Measurements from ENCODE around the gene TGFBR1. TPM values are rescaled to one million over a fixed set of nuclear protein-coding genes. Genes with fewer than 3 reads are reported as not detected.
A peak's percentile ranks its signal among the peaks of the same experiment; 100 is the strongest.

Gene TGFBR1
- total RNA-seq, 1 donor, result 114 TPM

- peaks cover 27% of the 10 kb centered on the region for H3K79me2 ChIP-seq (ENCODE audit: insufficient read depth, low read length)
- no peaks in the 10 kb centered on the region for H3K36me3 ChIP-seq (ENCODE audit: insufficient read depth, low read length)
- no peak overlapping the region for H3K27ac ChIP-seq (ENCODE audit: low read depth, low read length)
- DNase-seq (ENCODE audit: insufficient read length, low spot score, missing footprints), result peak; percentile 65
- peak overlapping the region; percentile 87 for H3K4me3 ChIP-seq (ENCODE audit: insufficient read depth, low read length)
- H3K4me2 ChIP-seq (ENCODE audit: insufficient read depth, low read length), result peak overlapping the region; percentile 88
- TF ChIP-seq CTCF (IDR thresholded peaks at IDR 0.05; ENCODE audit: extremely low read depth, low read depth, low read length), result no peak
- H3K27me3 ChIP-seq (ENCODE audit: insufficient read depth, low read length), result no peaks in the 10 kb centered on the region
- H4K20me1 ChIP-seq (ENCODE audit: insufficient read depth, low read length), result peaks cover 24% of the 10 kb centered on the region
- H3K4me1 ChIP-seq (ENCODE audit: insufficient read depth, low read length), result peaks cover 32% of the 10 kb centered on the region
- no peak overlapping the region for H2AFZ ChIP-seq (ENCODE audit: low read length)
- no peaks in the 10 kb centered on the region for H3K9me3 ChIP-seq (ENCODE audit: low read depth, low read length)
Observed at GRCh38 chr9:99103054-99103895, 1.6 kb upstream of the TGFBR1 start.

DNA sequence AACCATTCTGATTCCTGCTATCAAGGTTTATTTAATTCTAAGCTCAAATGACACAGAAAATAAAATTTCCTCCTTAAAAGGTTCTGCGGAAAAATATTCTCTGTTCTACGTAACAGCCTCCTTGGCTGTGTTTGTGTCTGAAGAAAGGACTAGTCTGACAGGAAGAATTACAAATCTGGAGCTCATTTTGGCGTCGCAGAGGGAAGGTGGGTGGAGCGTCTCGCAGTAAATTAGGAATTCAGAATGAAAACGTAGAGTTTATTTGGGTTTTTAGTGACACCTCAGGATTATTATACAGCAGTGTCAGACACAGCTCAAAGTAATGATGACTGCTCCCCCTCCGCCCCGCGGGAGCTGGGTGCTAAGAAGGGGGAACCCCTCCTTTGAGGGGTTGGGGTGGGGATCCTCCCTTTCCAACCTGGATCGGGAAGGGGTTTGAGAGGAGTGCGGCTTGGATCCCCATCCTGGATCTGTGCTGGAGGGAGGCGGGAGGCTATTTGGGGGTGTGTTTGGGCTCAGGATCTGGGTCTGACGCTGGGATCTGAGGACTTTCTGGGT lies 933 bp upstream of the TGFBR1 start:
- H3K27ac ChIP-seq (ENCODE audit: low read depth, low read length), result peak overlapping the region; percentile 74
- H3K27me3 ChIP-seq (ENCODE audit: insufficient read depth, low read length), result no peaks in the 10 kb centered on the region
- H2AFZ ChIP-seq (ENCODE audit: low read length), result peak overlapping the region; percentile 76
- H3K4me1 ChIP-seq (ENCODE audit: insufficient read depth, low read length), result peaks cover 33% of the 10 kb centered on the region
- H4K20me1 ChIP-seq (ENCODE audit: insufficient read depth, low read length), result peaks cover 31% of the 10 kb centered on the region
- no peak for TF ChIP-seq CTCF (IDR thresholded peaks at IDR 0.05; ENCODE audit: extremely low read depth, low read depth, low read length)
- no peaks in the 10 kb centered on the region for H3K36me3 ChIP-seq (ENCODE audit: insufficient read depth, low read length)
- DNase-seq (ENCODE audit: insufficient read length, low spot score, missing footprints), result no peak
- peaks cover 34% of the 10 kb centered on the region for H3K79me2 ChIP-seq (ENCODE audit: insufficient read depth, low read length)
- H3K4me3 ChIP-seq (ENCODE audit: insufficient read depth, low read length), result peak overlapping the region; percentile 87
- H3K4me2 ChIP-seq (ENCODE audit: insufficient read depth, low read length), result peak overlapping the region; percentile 88
- H3K9me3 ChIP-seq (ENCODE audit: low read depth, low read length), result no peaks in the 10 kb centered on the region

- no peak for TF ChIP-seq CTCF (IDR thresholded peaks at IDR 0.05; ENCODE audit: extremely low read depth, low read depth, low read length)
- H2AFZ ChIP-seq (ENCODE audit: low read length), result peak overlapping the region; percentile 66
- peaks cover 36% of the 10 kb centered on the region for H3K4me1 ChIP-seq (ENCODE audit: insufficient read depth, low read length)
- H3K9me3 ChIP-seq (ENCODE audit: low read depth, low read length), result no peaks in the 10 kb centered on the region
- peak overlapping the region; percentile 87 for H3K4me3 ChIP-seq (ENCODE audit: insufficient read depth, low read length)
- H4K20me1 ChIP-seq (ENCODE audit: insufficient read depth, low read length), result peaks cover 44% of the 10 kb centered on the region
- H3K4me2 ChIP-seq (ENCODE audit: insufficient read depth, low read length), result peak overlapping the region; percentile 80
- no peaks in the 10 kb centered on the region for H3K36me3 ChIP-seq (ENCODE audit: insufficient read depth, low read length)
- H3K27me3 ChIP-seq (ENCODE audit: insufficient read depth, low read length), result no peaks in the 10 kb centered on the region
- peak overlapping the region; percentile 94 for H3K27ac ChIP-seq (ENCODE audit: low read depth, low read length)
- peaks cover 48% of the 10 kb centered on the region for H3K79me2 ChIP-seq (ENCODE audit: insufficient read depth, low read length)
- DNase-seq (ENCODE audit: insufficient read length, low spot score, missing footprints), result peak; percentile 97
Observed at GRCh38 chr9:99105152-99106043, 485 bp downstream of the TGFBR1 start.
